GM21576 (cell line): Measurements from ENCODE around the gene TRA2A.
"Not testable (repeated sequence)": the region's sequence is repeated elsewhere in the genome, so short reads cannot be mapped to it uniquely, and the experiment has no call there.

ENCODE experiments used
- ATAC-seq: cut with Tn5 transposase; IDR thresholded peaks from one replicate; pipeline ENCODE4 v1.9.1; 2021; ENCODE audit warnings: mild to moderate bottlenecking, moderate library complexity; ENCODE audit not compliant: unreplicated experiment

TRA2A gene

GRCh38 chr7:23531794-23532489, at the start of gene TRA2A:
TSS of gene TRA2A (minus strand) at chr7:23531981. CDS start at chr7:23531824, 157 bp downstream.
- ATAC-seq: peak; percentile 92

- peak; percentile 77 for ATAC-seq
Measured at GRCh38 chr7:23570592-23571200, 38.9 kb upstream of the TRA2A start.

GRCh38 chr7:23558303-23558702, 26.5 kb upstream of the TRA2A start:
- ATAC-seq: no peak

- ATAC-seq: no peak
Measured at GRCh38 chr7:23547662-23548061, 15.9 kb upstream of the TRA2A start.

- ATAC-seq: peak; percentile 65
Measured at GRCh38 chr7:23546897-23547572, 15.3 kb upstream of the TRA2A start.

GRCh38 chr7:23545493-23545892, 13.7 kb upstream of the TRA2A start:
- ATAC-seq: no peak

GRCh38 chr7:23544913-23545354, 13.2 kb upstream of the TRA2A start:
- ATAC-seq: peak; percentile 74

GRCh38 chr7:23542752-23543151, 11.0 kb upstream of the TRA2A start:
- no peak for ATAC-seq

- peak; percentile 83 for ATAC-seq
Measured at GRCh38 chr7:23539494-23539907, 7.7 kb upstream of the TRA2A start.

GRCh38 chr7:23538301-23538700, 6.5 kb upstream of the TRA2A start:
- no peak for ATAC-seq

- ATAC-seq: no peak
Measured at GRCh38 chr7:23533238-23533604, 1.4 kb upstream of the TRA2A start.

GRCh38 chr7:23532490-23533237, 883 bp upstream of the TRA2A start:
- no peak for ATAC-seq

- ATAC-seq: peak; percentile 20
Measured at GRCh38 chr7:23531050-23531793, 559 bp downstream of the TRA2A start.

- ATAC-seq: peak; percentile 35
Measured at GRCh38 chr7:23530405-23530804, 1.4 kb downstream of the TRA2A start.

- ATAC-seq: no peak
Measured at GRCh38 chr7:23529262-23529859, 2.4 kb downstream of the TRA2A start.

- not testable (repeated sequence) for ATAC-seq
Measured at GRCh38 chr7:23525611-23526010, 6.2 kb downstream of the TRA2A start.

- ATAC-seq: no peak
Measured at GRCh38 chr7:23524473-23524872, 7.3 kb downstream of the TRA2A start.

GRCh38 chr7:23523486-23524075, 8.2 kb downstream of the TRA2A start:
- ATAC-seq: no peak

- ATAC-seq: no peak
Measured at GRCh38 chr7:23520582-23520981, 11.2 kb downstream of the TRA2A start.

GRCh38 chr7:23514755-23515154, 17.0 kb downstream of the TRA2A start:
- ATAC-seq: no peak
